HG03457 (cell line): ENCODE measurements around the gene PRDM16.

ENCODE experiments used
- ATAC-seq: cut with Tn5 transposase; IDR thresholded peaks from one replicate; pipeline ENCODE4 v1.9.1; 2021; ENCODE audit warnings: moderate number of reproducible peaks; ENCODE audit not compliant: unreplicated experiment

The PRDM16 gene

GRCh38 chr1:3433596-3434320 lies 364.8 kb downstream of the PRDM16 start:
- no peak for ATAC-seq

GRCh38 chr1:3434406-3435110 lies 365.6 kb downstream of the PRDM16 start:
- ATAC-seq: no peak

GRCh38 chr1:3435666-3436065 lies 366.7 kb downstream of the PRDM16 start:
- no peak for ATAC-seq

- no peak for ATAC-seq
Measured at GRCh38 chr1:3436451-3436850, 367.4 kb downstream of the PRDM16 start.

- no peak for ATAC-seq
Measured at GRCh38 chr1:3436901-3437300, 367.9 kb downstream of the PRDM16 start.

- no peak for ATAC-seq
Measured at GRCh38 chr1:3438661-3439180, 369.7 kb downstream of the PRDM16 start.

GRCh38 chr1:3439346-3440299 lies 370.6 kb downstream of the PRDM16 start:
- no peak for ATAC-seq

- no peak for ATAC-seq
Measured at GRCh38 chr1:3440300-3440681, 371.3 kb downstream of the PRDM16 start.

- ATAC-seq: no peak
Measured at GRCh38 chr1:3440711-3441409, 371.9 kb downstream of the PRDM16 start.

GRCh38 chr1:3441410-3441847 lies 372.4 kb downstream of the PRDM16 start:
- ATAC-seq: no peak

- no peak for ATAC-seq
Measured at GRCh38 chr1:3441880-3442279, 372.9 kb downstream of the PRDM16 start.

- no peak for ATAC-seq
Measured at GRCh38 chr1:3442331-3442730, 373.3 kb downstream of the PRDM16 start.

- no peak for ATAC-seq
Measured at GRCh38 chr1:3442901-3443300, 373.9 kb downstream of the PRDM16 start.

GRCh38 chr1:3443807-3444206 lies 374.8 kb downstream of the PRDM16 start:
- no peak for ATAC-seq

GRCh38 chr1:3444298-3444697 lies 375.3 kb downstream of the PRDM16 start:
- no peak for ATAC-seq

- ATAC-seq: no peak
Measured at GRCh38 chr1:3444736-3445135, 375.7 kb downstream of the PRDM16 start.

GRCh38 chr1:3450202-3450863 lies 381.3 kb downstream of the PRDM16 start:
- ATAC-seq: no peak

GRCh38 chr1:3450983-3451382 lies 382.0 kb downstream of the PRDM16 start:
- ATAC-seq: no peak

GRCh38 chr1:3451994-3452865 lies 383.2 kb downstream of the PRDM16 start:
- ATAC-seq: no peak
